A549 (cell line): ENCODE results near the gene ARHGEF6.

Source experiments
- EHF ChIP-seq: fragments of 250-450 bp; sonication (Bioruptor Pico); IDR thresholded peaks from 2 replicates; pipeline ENCODE4 v1.5.0; 2020; ENCODE audit warnings: mild to moderate bottlenecking
- EP300 ChIP-seq, 2 experiments: fragments of >200 bp; sonication (Bioruptor Twin); formaldehyde crosslinking; IDR thresholded peaks; 2 replicates in 1 of 2; 3 replicates in 1 of 2; pipeline ENCODE4 v1.6.1; 2016 to 2017
- ESRRA ChIP-seq: fragments of 150-350 bp; IDR thresholded peaks from 2 replicates; pipeline ENCODE4 v1.6.1; 2014; ENCODE audit warnings: mild to moderate bottlenecking, low read length, borderline replicate concordance
- HOXB5 ChIP-seq: fragments of 250-450 bp; sonication (Bioruptor Pico); IDR thresholded peaks from 2 replicates; pipeline ENCODE4 v1.5.0; 2020; ENCODE audit warnings: mild to moderate bottlenecking, moderate library complexity
- JUN ChIP-seq, 2 experiments: fragments of >200 bp; sonication (Bioruptor Twin); formaldehyde crosslinking; IDR thresholded peaks; 2 replicates in 1 of 2; 3 replicates in 1 of 2; pipeline ENCODE4 v1.6.1; 2016 to 2017
- MYC ChIP-seq: IDR thresholded peaks from 2 replicates; pipeline ENCODE4 v1.6.1; 2012; ENCODE audit warnings: mild to moderate bottlenecking, inconsistent platforms, low read length, improper control_type of control experiment, borderline replicate concordance
- POLR2A ChIP-seq: IDR thresholded peaks from 2 replicates; pipeline ENCODE4 v1.6.1; 2012; ENCODE audit warnings: mild to moderate bottlenecking, low read length
- POLR2AphosphoS2 ChIP-seq: conservative IDR thresholded peaks from 2 replicates; pipeline ENCODE4 v1.6.1; 2012; ENCODE audit warnings: low read length, improper control_type of control experiment, inconsistent platforms
- RNF2 ChIP-seq: fragments of 200-600 bp; sonication (generic); IDR thresholded peaks from 2 replicates; pipeline ENCODE4 v1.6.1; 2016; ENCODE audit warnings: low read depth, mild to moderate bottlenecking, antibody characterized with exemption, moderate library complexity, borderline replicate concordance
- TF ChIP-seq, protein P1 (sequence below): IDR thresholded peaks from 2 replicates; pipeline ENCODE4 v1.6.1; 2012
- TF ChIP-seq, protein P2 (sequence below): fragments of >200 bp; sonication (Bioruptor Twin); formaldehyde crosslinking; IDR thresholded peaks from 3 replicates; pipeline ENCODE4 v1.5.1; 2016
- TF ChIP-seq, protein P3 (sequence below): fragments of 200-600 bp; sonication (generic); IDR thresholded peaks from 2 replicates; pipeline ENCODE4 v1.6.1; 2016; ENCODE audit warnings: antibody characterized with exemption, mild to moderate bottlenecking, moderate library complexity
- TF ChIP-seq, protein P4 (sequence below): fragments of 150-350 bp; IDR thresholded peaks from 2 replicates; pipeline ENCODE4 v1.6.1; 2014; ENCODE audit warnings: low read depth, mild to moderate bottlenecking, low read length

DNA sequence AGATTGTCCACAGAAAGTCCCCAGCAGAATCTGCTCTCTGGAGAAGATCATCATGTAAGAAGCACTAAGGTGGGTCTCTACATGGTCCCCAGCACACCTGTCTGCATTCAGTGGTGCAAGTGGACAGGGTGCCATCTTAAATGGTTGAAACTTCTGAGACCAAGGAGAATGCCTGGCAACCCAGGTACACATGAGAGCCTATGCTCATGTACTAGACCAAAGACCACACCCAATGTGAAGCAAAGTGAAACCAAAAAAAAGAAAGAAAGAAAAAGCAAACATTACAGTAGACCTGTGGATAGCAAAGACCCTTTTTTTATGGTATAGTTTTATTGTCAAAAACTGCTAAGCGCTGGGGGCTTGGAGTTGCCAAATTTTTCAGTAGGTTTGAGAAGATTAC, 117.8 kb downstream of the ARHGEF6 start:
- TF ChIP-seq EP300 (IDR thresholded peaks at IDR 0.05), result no peak
- no peak for TF ChIP-seq POLR2A
- TF ChIP-seq RNF2, result no peak
- TF ChIP-seq, protein P1, sequence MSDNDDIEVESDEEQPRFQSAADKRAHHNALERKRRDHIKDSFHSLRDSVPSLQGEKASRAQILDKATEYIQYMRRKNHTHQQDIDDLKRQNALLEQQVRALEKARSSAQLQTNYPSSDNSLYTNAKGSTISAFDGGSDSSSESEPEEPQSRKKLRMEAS, result no peak
- TF ChIP-seq, protein P2, sequence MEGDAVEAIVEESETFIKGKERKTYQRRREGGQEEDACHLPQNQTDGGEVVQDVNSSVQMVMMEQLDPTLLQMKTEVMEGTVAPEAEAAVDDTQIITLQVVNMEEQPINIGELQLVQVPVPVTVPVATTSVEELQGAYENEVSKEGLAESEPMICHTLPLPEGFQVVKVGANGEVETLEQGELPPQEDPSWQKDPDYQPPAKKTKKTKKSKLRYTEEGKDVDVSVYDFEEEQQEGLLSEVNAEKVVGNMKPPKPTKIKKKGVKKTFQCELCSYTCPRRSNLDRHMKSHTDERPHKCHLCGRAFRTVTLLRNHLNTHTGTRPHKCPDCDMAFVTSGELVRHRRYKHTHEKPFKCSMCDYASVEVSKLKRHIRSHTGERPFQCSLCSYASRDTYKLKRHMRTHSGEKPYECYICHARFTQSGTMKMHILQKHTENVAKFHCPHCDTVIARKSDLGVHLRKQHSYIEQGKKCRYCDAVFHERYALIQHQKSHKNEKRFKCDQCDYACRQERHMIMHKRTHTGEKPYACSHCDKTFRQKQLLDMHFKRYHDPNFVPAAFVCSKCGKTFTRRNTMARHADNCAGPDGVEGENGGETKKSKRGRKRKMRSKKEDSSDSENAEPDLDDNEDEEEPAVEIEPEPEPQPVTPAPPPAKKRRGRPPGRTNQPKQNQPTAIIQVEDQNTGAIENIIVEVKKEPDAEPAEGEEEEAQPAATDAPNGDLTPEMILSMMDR, result no peak
- no peak for TF ChIP-seq HOXB5 (CRISPR knock-in tag)
- TF ChIP-seq, protein P3, sequence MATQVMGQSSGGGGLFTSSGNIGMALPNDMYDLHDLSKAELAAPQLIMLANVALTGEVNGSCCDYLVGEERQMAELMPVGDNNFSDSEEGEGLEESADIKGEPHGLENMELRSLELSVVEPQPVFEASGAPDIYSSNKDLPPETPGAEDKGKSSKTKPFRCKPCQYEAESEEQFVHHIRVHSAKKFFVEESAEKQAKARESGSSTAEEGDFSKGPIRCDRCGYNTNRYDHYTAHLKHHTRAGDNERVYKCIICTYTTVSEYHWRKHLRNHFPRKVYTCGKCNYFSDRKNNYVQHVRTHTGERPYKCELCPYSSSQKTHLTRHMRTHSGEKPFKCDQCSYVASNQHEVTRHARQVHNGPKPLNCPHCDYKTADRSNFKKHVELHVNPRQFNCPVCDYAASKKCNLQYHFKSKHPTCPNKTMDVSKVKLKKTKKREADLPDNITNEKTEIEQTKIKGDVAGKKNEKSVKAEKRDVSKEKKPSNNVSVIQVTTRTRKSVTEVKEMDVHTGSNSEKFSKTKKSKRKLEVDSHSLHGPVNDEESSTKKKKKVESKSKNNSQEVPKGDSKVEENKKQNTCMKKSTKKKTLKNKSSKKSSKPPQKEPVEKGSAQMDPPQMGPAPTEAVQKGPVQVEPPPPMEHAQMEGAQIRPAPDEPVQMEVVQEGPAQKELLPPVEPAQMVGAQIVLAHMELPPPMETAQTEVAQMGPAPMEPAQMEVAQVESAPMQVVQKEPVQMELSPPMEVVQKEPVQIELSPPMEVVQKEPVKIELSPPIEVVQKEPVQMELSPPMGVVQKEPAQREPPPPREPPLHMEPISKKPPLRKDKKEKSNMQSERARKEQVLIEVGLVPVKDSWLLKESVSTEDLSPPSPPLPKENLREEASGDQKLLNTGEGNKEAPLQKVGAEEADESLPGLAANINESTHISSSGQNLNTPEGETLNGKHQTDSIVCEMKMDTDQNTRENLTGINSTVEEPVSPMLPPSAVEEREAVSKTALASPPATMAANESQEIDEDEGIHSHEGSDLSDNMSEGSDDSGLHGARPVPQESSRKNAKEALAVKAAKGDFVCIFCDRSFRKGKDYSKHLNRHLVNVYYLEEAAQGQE, result no peak
- TF ChIP-seq POLR2AphosphoS2, result no peak
- TF ChIP-seq ESRRA, result no peak
- TF ChIP-seq MYC, result no peak
- TF ChIP-seq EHF (CRISPR knock-in tag), result no peak
- TF ChIP-seq, protein P4, sequence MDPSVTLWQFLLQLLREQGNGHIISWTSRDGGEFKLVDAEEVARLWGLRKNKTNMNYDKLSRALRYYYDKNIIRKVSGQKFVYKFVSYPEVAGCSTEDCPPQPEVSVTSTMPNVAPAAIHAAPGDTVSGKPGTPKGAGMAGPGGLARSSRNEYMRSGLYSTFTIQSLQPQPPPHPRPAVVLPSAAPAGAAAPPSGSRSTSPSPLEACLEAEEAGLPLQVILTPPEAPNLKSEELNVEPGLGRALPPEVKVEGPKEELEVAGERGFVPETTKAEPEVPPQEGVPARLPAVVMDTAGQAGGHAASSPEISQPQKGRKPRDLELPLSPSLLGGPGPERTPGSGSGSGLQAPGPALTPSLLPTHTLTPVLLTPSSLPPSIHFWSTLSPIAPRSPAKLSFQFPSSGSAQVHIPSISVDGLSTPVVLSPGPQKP, result no peak
- no peak for TF ChIP-seq JUN (IDR thresholded peaks at IDR 0.05)
